SK-N-SH (cell line): Measurements from ENCODE around the gene SMIM29.
"Not testable (repeated sequence)": the region's sequence is repeated elsewhere in the genome, so short reads cannot be mapped to it uniquely, and the experiment has no call there.

Experiments
- CTCF ChIP-seq: fragments of 200-600 bp; sonication (generic); IDR thresholded peaks from 2 replicates; pipeline ENCODE4 v1.6.1; 2017; ENCODE audit warnings: antibody characterized with exemption, mild to moderate bottlenecking, moderate library complexity
- JUND ChIP-seq: IDR thresholded peaks from 2 replicates; pipeline ENCODE4 v1.4.0; 2012
- PBX3 ChIP-seq: IDR thresholded peaks from 2 replicates; pipeline ENCODE4; 2012
- TAF1 ChIP-seq: IDR thresholded peaks from 2 replicates; pipeline ENCODE4 v1.6.1; 2012; ENCODE audit warnings: low read depth, mild to moderate bottlenecking, low read length, moderate library complexity, borderline replicate concordance
- TCF12 ChIP-seq: IDR thresholded peaks from 2 replicates; pipeline ENCODE4 v1.4.0; 2012

DNA sequence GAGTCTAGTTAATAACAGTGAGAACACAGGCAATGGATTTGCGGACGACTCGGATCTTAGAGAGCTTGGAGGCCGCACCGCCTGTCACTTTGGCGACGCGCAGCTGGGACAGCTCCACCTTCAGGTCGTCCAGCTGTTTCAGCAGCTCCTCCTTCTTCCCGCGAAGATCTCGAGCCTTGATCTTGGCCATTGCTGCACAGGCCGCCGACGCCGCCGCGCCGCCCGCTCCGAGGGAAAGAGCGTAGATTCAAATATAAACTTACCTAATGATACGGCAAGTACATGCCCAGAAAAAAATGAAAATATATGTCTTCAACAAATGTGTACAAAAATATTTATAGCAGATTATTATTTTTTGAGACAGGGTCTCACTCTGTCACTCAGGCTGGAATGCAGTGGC is 14.7 kb upstream of the SMIM29 start:
- not testable (repeated sequence) for TF ChIP-seq TAF1, CTCF, PBX3, JUND, TCF12
